ENCODE measurements around the gene PPFIA4. TPM values are rescaled to one million over a fixed set of nuclear protein-coding genes. Genes with fewer than 3 reads are reported as not detected.

The PPFIA4 gene
- 2.3 and 3.5 TPM in 2 replicates for total RNA-seq (2014; rRNA removed; shearing (Covaris generic))

GRCh38 chr1:203026031-203026665 lies at the start of gene PPFIA4:
Gene PPFIA4 (plus strand): TSS chr1:203026491. CDS start chr1:203039009, 12,518 bp downstream.

GRCh38 chr1:203006948-203007871 lies 19.1 kb upstream of the PPFIA4 start, which contains the start of gene TMEM183A:
Gene TMEM183A (plus strand): TSS chr1:203007374. CDS start chr1:203007466, 92 bp downstream.

DNA sequence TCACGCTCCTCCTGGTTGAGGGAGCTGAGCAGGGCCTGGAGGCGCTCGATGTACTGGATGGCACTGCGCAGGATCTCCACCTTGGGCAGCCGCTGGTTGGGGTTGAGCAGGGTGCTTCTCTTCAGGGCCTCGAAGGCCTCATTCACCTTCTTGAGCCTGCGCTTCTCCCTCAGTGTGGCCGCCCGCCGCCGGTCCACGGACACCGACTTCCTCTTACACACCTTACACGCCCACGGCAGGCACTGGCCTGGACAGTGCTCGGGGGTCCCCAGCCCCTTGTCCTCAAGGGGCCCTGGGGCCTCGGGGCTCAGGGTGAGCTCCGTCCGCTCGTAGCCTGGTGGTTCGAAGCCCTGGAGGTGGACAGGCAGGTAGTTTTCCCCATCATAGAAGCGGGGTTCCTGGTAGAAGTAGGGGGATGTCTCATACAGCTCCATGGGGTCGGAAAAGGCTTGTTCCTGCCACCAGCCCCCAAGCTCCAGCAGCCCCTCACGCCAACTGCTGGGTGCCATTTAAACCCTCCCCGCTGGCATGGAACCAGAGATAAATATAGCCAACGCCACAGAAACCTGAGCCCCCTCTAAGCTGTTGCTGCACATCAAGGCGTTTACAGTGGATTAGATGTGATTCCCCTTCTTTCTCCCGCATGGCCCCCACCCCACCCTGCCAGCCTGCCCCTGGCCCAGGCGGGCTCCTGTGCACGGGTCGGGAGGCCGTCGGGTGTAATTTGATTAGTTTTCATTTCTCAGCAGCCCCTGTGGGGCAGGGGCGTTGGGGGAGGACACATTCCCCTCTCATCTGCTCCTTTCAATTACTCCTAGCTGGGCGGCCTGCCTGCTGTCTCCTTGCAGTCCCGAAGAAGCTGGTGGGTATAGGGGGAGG lies 59.5 kb downstream of the PPFIA4 start, which contains the start of gene MYOG:
MYOG (minus strand) TSS at position 485 of the 879 bp plus-strand sequence; CDS start at position 434, 51 bp downstream.

GRCh38 chr1:203127666-203128430 lies 101.6 kb downstream of the PPFIA4 start, which contains the start of gene ADORA1:
Gene ADORA1 (plus strand): TSS chr1:203127726. CDS start chr1:203128842, 1,116 bp downstream.

Other genes with a start within 250 kb of the PPFIA4 start
- gene KDM5B, start 218.1 kb upstream of the PPFIA4 start, total RNA-seq (2014; rRNA removed; shearing (Covaris generic)) = 65.3 and 68.1 TPM in 2 replicates
- gene PCAT6, start 215.5 kb upstream of the PPFIA4 start, total RNA-seq (2014; rRNA removed; shearing (Covaris generic)) = not detected in 2 replicates
- gene RABIF, start 137.3 kb upstream of the PPFIA4 start, total RNA-seq (2014; rRNA removed; shearing (Covaris generic)) = 5.5 and 7.5 TPM in 2 replicates
- gene KLHL12, start 99.3 kb upstream of the PPFIA4 start, total RNA-seq (2014; rRNA removed; shearing (Covaris generic)) = 31.4 and 33.0 TPM in 2 replicates
- gene ADIPOR1, start 68.2 kb upstream of the PPFIA4 start, total RNA-seq (2014; rRNA removed; shearing (Covaris generic)) = 159 and 161 TPM in 2 replicates
- gene CYB5R1, start 59.2 kb upstream of the PPFIA4 start, total RNA-seq (2014; rRNA removed; shearing (Covaris generic)) = 25.3 and 32.5 TPM in 2 replicates
- 96.8 and 102 TPM in 2 replicates for gene TMEM183A, start 19.1 kb upstream of the PPFIA4 start, total RNA-seq (2014; rRNA removed; shearing (Covaris generic))
- not detected in 2 replicates for gene MYOG, start 59.5 kb downstream of the PPFIA4 start, total RNA-seq (2014; rRNA removed; shearing (Covaris generic))
- gene ADORA1, start 101.2 kb downstream of the PPFIA4 start, total RNA-seq (2014; rRNA removed; shearing (Covaris generic)) = 5.5 and 7.1 TPM in 2 replicates
- gene MYBPH, start 149.3 kb downstream of the PPFIA4 start, total RNA-seq (2014; rRNA removed; shearing (Covaris generic)) = not detected in 2 replicates
- not detected in 2 replicates for gene CHI3L1, start 160.2 kb downstream of the PPFIA4 start, total RNA-seq (2014; rRNA removed; shearing (Covaris generic))
- gene CHIT1, start 203.2 kb downstream of the PPFIA4 start, total RNA-seq (2014; rRNA removed; shearing (Covaris generic)) = 0.03 TPM in 1 of 2 replicates, not detected in the other

Measured in A375 (cell line).